H1 (cell line): ENCODE data around the gene RNF212. TPM values are rescaled to one million over a fixed set of nuclear protein-coding genes. Genes with fewer than 3 reads are reported as not detected.

Experiments
- CTCF ChIA-PET: fragments of 300-600 bp; sonication (Branson Sonifier 250); formaldehyde crosslinking; loops from one replicate; lab custom pipeline; 2021; ENCODE audit not compliant: partially characterized antibody; lab: Charles Lee
- POLR2A ChIA-PET: fragments of 300-600 bp; sonication (Branson Sonifier 250); formaldehyde crosslinking; loops from one replicate; lab custom pipeline; 2021; ENCODE audit warnings: inconsistent platforms; ENCODE audit not compliant: partially characterized antibody; lab: Charles Lee
- DNase-seq, 2 experiments: peaks; one replicate each; pipeline versions ENCODE4 v3.0.0 to v3.0.0-alpha.2; 2010 to 2022; ENCODE audit warnings: low spot score in 2 of 2, low read depth in 1 of 2, mixed read lengths in 1 of 2
- FAIRE-seq: peaks from 2 replicates; lab custom pipeline; 2011; peaks lifted over from hg19 to GRCh38; lab: Jason Lieb, UNC
- H2AFZ ChIP-seq: 2 replicates; pipeline ENCODE4 v1.8.1; 2012; ENCODE audit warnings: low read length, inconsistent platforms
- H2AK5ac ChIP-seq: 2 replicates; pipeline ENCODE4 v1.6.1; 2013; ENCODE audit warnings: low read depth, low read length
- H2BK120ac ChIP-seq: replicated peaks from 2 replicates; pipeline ENCODE3; 2013; ENCODE audit warnings: low read depth, low read length, inconsistent platforms
- H2BK12ac ChIP-seq: 2 replicates; pipeline ENCODE4 v1.6.1; 2013; ENCODE audit warnings: low read depth, low read length
- H2BK15ac ChIP-seq: 2 replicates; pipeline ENCODE4 v1.6.1; 2013; ENCODE audit warnings: low read length
- H2BK20ac ChIP-seq: 2 replicates; pipeline ENCODE4 v1.6.1; 2013; ENCODE audit warnings: low read length
- H2BK5ac ChIP-seq: 2 replicates; pipeline ENCODE4 v1.6.1; 2013; ENCODE audit warnings: low read depth, low read length
- H3K14ac ChIP-seq: 2 replicates; pipeline ENCODE4 v1.6.1; 2013; ENCODE audit warnings: inconsistent platforms; ENCODE audit not compliant: insufficient read length
- H3K18ac ChIP-seq: 2 replicates; pipeline ENCODE4 v1.6.1; 2013; ENCODE audit warnings: low read length; ENCODE audit errors: extremely low read depth
- H3K23ac ChIP-seq: 2 replicates; pipeline ENCODE4 v1.6.1; 2013; ENCODE audit warnings: inconsistent platforms; ENCODE audit not compliant: insufficient read length
- H3K23me2 ChIP-seq: 2 replicates; pipeline ENCODE4 v1.6.1; 2013; ENCODE audit warnings: low read depth, low read length
- H3K27ac ChIP-seq: 2 replicates; pipeline ENCODE4 v1.6.1; 2011; ENCODE audit warnings: low read depth, low read length, inconsistent platforms
- H3K27me3 ChIP-seq, 4 experiments: replicated peaks in 1 of 4; 1 replicate in 1 of 4; 2 replicates in 3 of 4; pipeline versions ENCODE4 v1.6.1 to v1.8.1; 2011 to 2013; ENCODE audit warnings: low read length in 3 of 4, mild to moderate bottlenecking in 3 of 4, inconsistent platforms in 2 of 4, mixed read lengths in 2 of 4, moderate library complexity in 1 of 4; ENCODE audit not compliant: control insufficient read depth in 3 of 4, insufficient read depth in 3 of 4; ENCODE audit errors: extremely low read depth in 1 of 4
- H3K36me3 ChIP-seq, 4 experiments: 2 replicates each; pipeline versions ENCODE4 v1.6.1 to v1.8.1; 2011 to 2013; ENCODE audit warnings: mild to moderate bottlenecking in 4 of 4, low read length in 3 of 4, moderate library complexity in 2 of 4, control low read depth in 1 of 4, inconsistent platforms in 1 of 4; ENCODE audit not compliant: insufficient read depth in 4 of 4, control insufficient read depth in 2 of 4
- H3K4ac ChIP-seq: replicated peaks from 2 replicates; pipeline ENCODE3; 2013; ENCODE audit warnings: low read length, low read depth, mixed read lengths, inconsistent platforms; ENCODE audit not compliant: insufficient read length
- H3K4me1 ChIP-seq, 4 experiments: replicated peaks in 1 of 4; 1 replicate in 1 of 4; 2 replicates in 3 of 4; pipeline versions ENCODE4 v1.6.1 to v1.8.1; 2011 to 2013; ENCODE audit warnings: low read length in 3 of 4, inconsistent platforms in 2 of 4, mixed read lengths in 1 of 4; ENCODE audit not compliant: insufficient read depth in 4 of 4, control insufficient read depth in 3 of 4
- H3K4me2 ChIP-seq, 2 experiments: 2 replicates each; pipeline versions ENCODE4 v1.6.1 to v1.8.1; 2011 to 2013; ENCODE audit warnings: low read depth in 2 of 2, low read length in 2 of 2, control low read depth in 1 of 2, inconsistent platforms in 1 of 2, mild to moderate bottlenecking in 1 of 2; ENCODE audit not compliant: insufficient read depth in 1 of 2
- H3K4me3 ChIP-seq, 4 experiments: fragments of 200-600, 300-600 bp in 1 of 4; sonication (generic), shearing (Covaris generic), sonication (Bioruptor Twin) in 1 of 4; 2 replicates each; pipeline versions ENCODE4 v1.5.1 to v1.8.1; 2011 to 2016; ENCODE audit warnings: low read length in 4 of 4, low read depth in 3 of 4, control low read depth in 2 of 4, inconsistent platforms in 2 of 4, mild to moderate bottlenecking in 2 of 4, mixed read lengths in 1 of 4, moderate library complexity in 1 of 4; ENCODE audit not compliant: insufficient read depth in 2 of 4; ENCODE audit errors: extremely low read depth in 1 of 4
- H3K56ac ChIP-seq: replicated peaks from 2 replicates; pipeline ENCODE3; 2013; ENCODE audit warnings: low read depth, mild to moderate bottlenecking, mixed read lengths, low read length, inconsistent platforms; ENCODE audit not compliant: insufficient read length
- H3K79me1 ChIP-seq: 2 replicates; pipeline ENCODE4 v1.6.1; 2013; ENCODE audit warnings: low read depth, low read length, control low read depth
- H3K79me2 ChIP-seq, 2 experiments: 2 replicates each; pipeline versions ENCODE4 v1.6.1 to v1.8.1; 2012 to 2013; ENCODE audit warnings: low read length in 2 of 2, mild to moderate bottlenecking in 2 of 2, inconsistent platforms in 1 of 2; ENCODE audit not compliant: insufficient read depth in 2 of 2, control insufficient read depth in 1 of 2
- H3K9ac ChIP-seq, 4 experiments: replicated peaks in 1 of 4; 1 replicate in 1 of 4; 2 replicates in 3 of 4; pipeline versions ENCODE4 v1.6.1 to v1.8.1; 2011 to 2013; ENCODE audit warnings: low read depth in 3 of 4, low read length in 3 of 4, control low read depth in 2 of 4, mild to moderate bottlenecking in 2 of 4, moderate library complexity in 2 of 4, inconsistent platforms in 1 of 4; ENCODE audit errors: extremely low read depth in 1 of 4
- H3K9me3 ChIP-seq, 2 experiments: 2 replicates each; pipeline versions ENCODE4 v1.6.1 to v1.8.1; 2012 to 2013; ENCODE audit warnings: mild to moderate bottlenecking in 2 of 2, moderate library complexity in 2 of 2, control low read depth in 1 of 2, inconsistent platforms in 1 of 2, low read depth in 1 of 2, low read length in 1 of 2, mixed read lengths in 1 of 2; ENCODE audit not compliant: insufficient read depth in 2 of 2
- H4K20me1 ChIP-seq, 2 experiments: replicated peaks in 1 of 2; 2 replicates each; pipeline versions ENCODE3 to v1.8.1; 2011 to 2013; ENCODE audit warnings: inconsistent platforms in 2 of 2, low read length in 2 of 2, mild to moderate bottlenecking in 1 of 2; ENCODE audit not compliant: insufficient read depth in 2 of 2, control insufficient read depth in 1 of 2
- H4K5ac ChIP-seq: 2 replicates; pipeline ENCODE4 v1.6.1; 2013; ENCODE audit warnings: low read length, low read depth, mixed read lengths, inconsistent platforms; ENCODE audit not compliant: insufficient read length
- H4K8ac ChIP-seq: 2 replicates; pipeline ENCODE4 v1.8.0; 2013; ENCODE audit warnings: mild to moderate bottlenecking, moderate library complexity, low read length, inconsistent platforms; ENCODE audit not compliant: insufficient read depth; ENCODE audit errors: extremely low read depth
- H4K91ac ChIP-seq: replicated peaks from 2 replicates; pipeline ENCODE3; 2013; ENCODE audit warnings: low read length, mixed read lengths, inconsistent platforms; ENCODE audit not compliant: insufficient read length
- ATF2 ChIP-seq: IDR thresholded peaks from 2 replicates; pipeline ENCODE4 v1.6.1; 2012; ENCODE audit warnings: low read length, inconsistent platforms
- CHD2 ChIP-seq: IDR thresholded peaks from 2 replicates; pipeline ENCODE4 v1.6.1; 2012; ENCODE audit warnings: low read length, improper control_type of control experiment
- CTBP2 ChIP-seq: IDR thresholded peaks from 2 replicates; pipeline ENCODE4 v1.7.0; 2011; ENCODE audit warnings: borderline replicate concordance, mild to moderate bottlenecking, moderate library complexity, mixed read lengths, low read length; ENCODE audit not compliant: insufficient read depth, insufficient read length
- FOSL1 ChIP-seq: IDR thresholded peaks from 2 replicates; pipeline ENCODE4 v1.6.1; 2011; ENCODE audit warnings: mild to moderate bottlenecking, low read depth, low read length, moderate library complexity; ENCODE audit not compliant: insufficient read depth
- HDAC6 ChIP-seq: IDR thresholded peaks from one replicate; pipeline ENCODE4 v1.7.1; 2012; ENCODE audit warnings: low read depth, mild to moderate bottlenecking, inconsistent platforms, low read length, moderate library complexity
- KDM4A ChIP-seq: IDR thresholded peaks from one replicate; pipeline ENCODE4 v1.7.1; 2012; ENCODE audit warnings: low read depth, mild to moderate bottlenecking, moderate library complexity, low read length, inconsistent platforms; ENCODE audit not compliant: severe bottlenecking
- KDM5A ChIP-seq: fragments of 200-600 bp; IDR thresholded peaks from 2 replicates; pipeline ENCODE4 v1.7.1; 2012; ENCODE audit warnings: mild to moderate bottlenecking, low read length, inconsistent platforms, mixed read lengths
- PHF8 ChIP-seq: fragments of 200-600 bp; sonication (generic); conservative IDR thresholded peaks from 2 replicates; pipeline ENCODE4 v1.7.1; 2012; ENCODE audit warnings: low read depth, mild to moderate bottlenecking, inconsistent platforms, low read length, moderate library complexity
- RFX5 ChIP-seq: IDR thresholded peaks from 2 replicates; pipeline ENCODE4 v1.6.1; 2011; ENCODE audit warnings: low read depth, low read length, improper control_type of control experiment, borderline replicate concordance
- SIN3A ChIP-seq, 2 experiments: IDR thresholded peaks in 1 of 2; conservative IDR thresholded peaks in 1 of 2; 2 replicates each; pipeline ENCODE4 v1.6.1; 2011 to 2012; ENCODE audit warnings: low read length in 2 of 2, improper control_type of control experiment in 1 of 2, low read depth in 1 of 2, mild to moderate bottlenecking in 1 of 2
- SP4 ChIP-seq: IDR thresholded peaks from 2 replicates; pipeline ENCODE4 v1.6.1; 2012; ENCODE audit warnings: low read length, inconsistent platforms
- SUZ12 ChIP-seq: fragments of 200-600 bp; sonication (generic); IDR thresholded peaks from 2 replicates; pipeline ENCODE4 v1.6.1; 2012; ENCODE audit warnings: mild to moderate bottlenecking, inconsistent platforms, low read length, moderate library complexity, mixed read lengths
- TCF12 ChIP-seq: IDR thresholded peaks from 2 replicates; pipeline ENCODE4 v1.6.1; 2011; ENCODE audit warnings: low read depth, mild to moderate bottlenecking, low read length
- WGBS, 2 experiments: shearing (Covaris generic) in 1 of 2; methylation state at CpG; one replicate each; pipeline versions ENCODE4 v1.1.6 to v1.1.7; 2013 to 2015; ENCODE audit warnings: low lambda C conversion rate in 2 of 2, mixed read lengths in 2 of 2, inconsistent platforms in 1 of 2, low coverage in 1 of 2, missing lambda C conversion rate in 1 of 2; ENCODE audit not compliant: insufficient replicate concordance in 2 of 2, insufficient coverage in 1 of 2, insufficient read length in 1 of 2; ENCODE audit errors: extremely low coverage in 1 of 2, missing lambda C conversion rate in 1 of 2; 5-methylcytosine and 5-hydroxymethylcytosine counted together
- polyA plus RNA-seq, 7 experiments: library from polyadenylated mRNA; depleted of rRNA in 3 of 7; stranded (reverse) in 5 of 7; unstranded in 2 of 7; fragments of >200 nt in 5 of 7; fragments of 200-250 nt in 2 of 7; gene quantifications; 1 replicate in 5 of 7; 2 replicates in 1 of 7; 4 replicates in 1 of 7; pipeline versions ENCODE4 v1.2.1 to v1.2.3, GENCODE V29; 2011 to 2013; ENCODE audit warnings: missing spikeins in 2 of 7, mixed read lengths in 2 of 7
- total RNA-seq: library from RNA; stranded (reverse); fragmentation: NEBNext Ultra II Directional; extraction: Animal tissue kit (Norgen Biotek cat#: 25700); gene quantifications from 2 replicates; pipeline ENCODE4 v1.2.1, GENCODE V29; 2021

Gene RNF212
- total and polyA plus RNA-seq, 2 of the 8 experiments (the other 6 are each of a cell fraction or from before 2014, with no cell fraction given) = 3.4 to 5.4 TPM

- Histone ChIP-seq H3K18ac (no peak overlapping the region), H3K4me3 (no peak overlapping the region), H3K79me2 (no peaks in the 10 kb centered on the region), H3K36me3 (no peaks in the 10 kb centered on the region), H3K4ac (no peak overlapping the region), H3K9me3 (no peaks in the 10 kb centered on the region), H2BK5ac (no peak overlapping the region), H2AFZ (no peak overlapping the region), H2BK12ac (no peak overlapping the region), H3K23ac (no peak overlapping the region), H2BK120ac (no peak overlapping the region), H4K91ac (no peak overlapping the region), H4K20me1 (no peaks in the 10 kb centered on the region), H4K8ac (no peak overlapping the region), H3K27ac (no peak overlapping the region), H2BK15ac (no peak overlapping the region), H3K27me3 (no peaks in the 10 kb centered on the region), H2BK20ac (no peak overlapping the region), H3K9ac (no peak overlapping the region), H3K14ac (no peak overlapping the region), H3K4me2 (no peak overlapping the region), H4K5ac (no peak overlapping the region), H3K23me2 (no peaks in the 10 kb centered on the region), H3K4me1 (no peaks in the 10 kb centered on the region), H3K79me1 (no peaks in the 10 kb centered on the region), H2AK5ac (no peak overlapping the region), H3K56ac (no peak overlapping the region)
- CTCF ChIA-PET = interaction anchor here (0.8 kb wide), 1 partner anchor 11 kb away, joined by 3 read pairs; no protein-coding TSS in a partner anchor
- DNase-seq (no peak), FAIRE-seq (no peak)
- POLR2A ChIA-PET = no interaction called here
- WGBS, 2 experiments = 92% methylated on average over 6 of the region's 6 CpGs; no CpG with 5 or more reads in 1 of the 2 experiments
- TF ChIP-seq CTBP2 = no peak
- TF ChIP-seq PHF8 = no peak
- no peak for TF ChIP-seq SP4
- no peak for TF ChIP-seq FOSL1
- no peak for TF ChIP-seq RFX5
- TF ChIP-seq KDM4A = no peak
- no peak for TF ChIP-seq HDAC6
- TF ChIP-seq SIN3A (conservative IDR thresholded peaks at IDR 0.05 in 1 of 2, IDR thresholded peaks at IDR 0.05 in 1 of 2; ENCODE audit: low read depth in 1 of 2, low read length in 2 of 2) = no peak
- TF ChIP-seq KDM5A = no peak
- TF ChIP-seq CHD2 = no peak
- TF ChIP-seq ATF2 = no peak
- no peak for TF ChIP-seq SUZ12
- no peak for TF ChIP-seq TCF12
These were observed 51.6 kb downstream of the RNF212 start for GRCh38 chr4:1061760-1062159.
